Measurements from ENCODE around the gene PTPRE. TPM values are rescaled to one million over a fixed set of nuclear protein-coding genes. Genes with fewer than 3 reads are reported as not detected.
"Not testable (repeated sequence)": the region's sequence is repeated elsewhere in the genome, so short reads cannot be mapped to it uniquely, and the experiment has no call there.

Gene PTPRE
- total RNA-seq, 1 donor from 2014 or later = 49.7 TPM

GRCh38 chr10:128087884-128088709 is 181.2 kb downstream of the PTPRE start:
- DNase-seq (ENCODE audit: low spot score) = peak; percentile 43

GRCh38 chr10:128091636-128092210 is 184.8 kb downstream of the PTPRE start:
- DNase-seq (ENCODE audit: low spot score) = peak; percentile 65

- no peak for DNase-seq (ENCODE audit: low spot score)
Observed at GRCh38 chr10:128092454-128092853, 185.6 kb downstream of the PTPRE start.

GRCh38 chr10:128094596-128094995 is 187.7 kb downstream of the PTPRE start:
- not testable (repeated sequence) for DNase-seq (ENCODE audit: low spot score)

- DNase-seq (ENCODE audit: low spot score) = peak; percentile 26
Observed at GRCh38 chr10:128095027-128095752, 188.3 kb downstream of the PTPRE start.

- DNase-seq (ENCODE audit: low spot score) = peak; percentile 43
Observed at GRCh38 chr10:128095753-128096469, 189.0 kb downstream of the PTPRE start.

- peak; percentile 33 for DNase-seq (ENCODE audit: low spot score)
Observed at GRCh38 chr10:128096486-128097199, 189.7 kb downstream of the PTPRE start.

GRCh38 chr10:128097783-128098182 is 190.9 kb downstream of the PTPRE start:
- peak; percentile 77 for DNase-seq (ENCODE audit: low spot score)

- peak; percentile 39 for DNase-seq (ENCODE audit: low spot score)
Observed at GRCh38 chr10:128098631-128099030, 191.7 kb downstream of the PTPRE start.

- peak; percentile 53 for DNase-seq (ENCODE audit: low spot score)
Observed at GRCh38 chr10:128099901-128100300, 193.0 kb downstream of the PTPRE start.

- no peak for DNase-seq (ENCODE audit: low spot score)
Observed at GRCh38 chr10:128101901-128102300, 195.0 kb downstream of the PTPRE start.

GRCh38 chr10:128102480-128103228 is 195.8 kb downstream of the PTPRE start:
- peak; percentile 62 for DNase-seq (ENCODE audit: low spot score)

- DNase-seq (ENCODE audit: low spot score) = peak; percentile 78
Observed at GRCh38 chr10:128103229-128103714, 196.4 kb downstream of the PTPRE start.

- peak; percentile 22 for DNase-seq (ENCODE audit: low spot score)
Observed at GRCh38 chr10:128105383-128105782, 198.5 kb downstream of the PTPRE start.

- DNase-seq (ENCODE audit: low spot score) = no peak
Observed at GRCh38 chr10:128109707-128110106, 202.8 kb downstream of the PTPRE start.

- DNase-seq (ENCODE audit: low spot score) = no peak
Observed at GRCh38 chr10:128110339-128110738, 203.4 kb downstream of the PTPRE start.

- DNase-seq (ENCODE audit: low spot score) = no peak
Observed at GRCh38 chr10:128111696-128112095, 204.8 kb downstream of the PTPRE start.

GRCh38 chr10:128113026-128113425 is 206.1 kb downstream of the PTPRE start:
- DNase-seq (ENCODE audit: low spot score) = no peak

GRCh38 chr10:128114901-128115300 is 208.0 kb downstream of the PTPRE start:
- DNase-seq (ENCODE audit: low spot score) = no peak

- DNase-seq (ENCODE audit: low spot score) = no peak
Observed at GRCh38 chr10:128115356-128115755, 208.5 kb downstream of the PTPRE start.
